ENCODE results near the gene AP3S2.

DNA sequence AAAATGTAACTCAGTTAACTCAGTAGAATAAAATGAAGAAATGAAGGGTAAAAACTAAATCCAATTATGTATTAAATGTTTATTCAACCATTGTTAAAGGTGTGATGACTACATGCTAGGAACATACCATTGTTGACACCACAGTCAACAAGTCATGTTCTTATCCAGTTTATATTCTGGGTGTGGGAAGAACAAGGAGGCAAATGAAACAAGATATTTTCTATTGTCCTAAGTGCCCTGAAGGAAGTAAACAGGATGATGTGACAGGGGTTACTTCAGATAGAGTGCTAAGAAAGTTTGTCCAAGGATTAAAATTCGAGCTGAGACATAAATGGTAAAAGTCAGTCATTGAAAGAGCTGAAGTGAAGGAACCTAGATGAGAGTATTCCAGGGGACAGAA is 13.1 kb downstream of the AP3S2 start:
- no peak for TF ChIP-seq POLR2AphosphoS5 (IDR thresholded peaks at IDR 0.05)
- TF ChIP-seq, protein P1, sequence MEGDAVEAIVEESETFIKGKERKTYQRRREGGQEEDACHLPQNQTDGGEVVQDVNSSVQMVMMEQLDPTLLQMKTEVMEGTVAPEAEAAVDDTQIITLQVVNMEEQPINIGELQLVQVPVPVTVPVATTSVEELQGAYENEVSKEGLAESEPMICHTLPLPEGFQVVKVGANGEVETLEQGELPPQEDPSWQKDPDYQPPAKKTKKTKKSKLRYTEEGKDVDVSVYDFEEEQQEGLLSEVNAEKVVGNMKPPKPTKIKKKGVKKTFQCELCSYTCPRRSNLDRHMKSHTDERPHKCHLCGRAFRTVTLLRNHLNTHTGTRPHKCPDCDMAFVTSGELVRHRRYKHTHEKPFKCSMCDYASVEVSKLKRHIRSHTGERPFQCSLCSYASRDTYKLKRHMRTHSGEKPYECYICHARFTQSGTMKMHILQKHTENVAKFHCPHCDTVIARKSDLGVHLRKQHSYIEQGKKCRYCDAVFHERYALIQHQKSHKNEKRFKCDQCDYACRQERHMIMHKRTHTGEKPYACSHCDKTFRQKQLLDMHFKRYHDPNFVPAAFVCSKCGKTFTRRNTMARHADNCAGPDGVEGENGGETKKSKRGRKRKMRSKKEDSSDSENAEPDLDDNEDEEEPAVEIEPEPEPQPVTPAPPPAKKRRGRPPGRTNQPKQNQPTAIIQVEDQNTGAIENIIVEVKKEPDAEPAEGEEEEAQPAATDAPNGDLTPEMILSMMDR (IDR thresholded peaks at IDR 0.05), result no peak
- TF ChIP-seq POLR2A (IDR thresholded peaks at IDR 0.05), result no peak
